Skeletal muscle tissue (tissue), 2 donors: ENCODE data around the gene COPB2. TPM values are rescaled to one million over a fixed set of nuclear protein-coding genes. Genes with fewer than 3 reads are reported as not detected.

Experiments used
- small RNA-seq: library from RNA; depleted of rRNA; stranded (forward); fragments of <200 nt; gene quantifications from one replicate; pipeline ENCODE3, GENCODE V24; 2014
- total RNA-seq: library from RNA; depleted of rRNA; stranded (reverse); fragments of >200 nt; gene quantifications from one replicate; pipeline ENCODE4 v1.2.3, GENCODE V29; 2014

Gene COPB2
- total RNA-seq, 1 donor from 2014 or later: 130 TPM

Small RNA genes lying within 50 kb of the gene (small RNA-seq; reads per million reads assigned to genes)
- not detected for gene RF00026

Other genes with a start within 250 kb of the COPB2 start
- gene MRPS22, start 45.6 kb downstream of the COPB2 start, total RNA-seq: 79.9 TPM
- not detected for gene RBP2, start 86.9 kb upstream of the COPB2 start, total RNA-seq
- gene RBP1, start 150.1 kb upstream of the COPB2 start, total RNA-seq: 28.2 TPM